SK-N-SH treated with all-trans-retinoic acid at 6 μM for 48 hours (cell line): Measurements from ENCODE around the gene NUDCD2.

ENCODE experiments used
- ATAC-seq: fragments of 200-7000 bp; cut with Tn5 transposase; 3 replicates; pipeline ENCODE4 v1.9.1; 2020; ENCODE audit warnings: mild to moderate bottlenecking, moderate library complexity
- ARNTL ChIP-seq: fragments of 450-650 bp; formaldehyde crosslinking; IDR thresholded peaks from 2 replicates; pipeline ENCODE4 v1.5.0; 2020; ENCODE audit warnings: low read depth, mild to moderate bottlenecking, moderate library complexity, borderline replicate concordance
- BACH2 ChIP-seq: fragments of 250-450 bp; sonication (Bioruptor Pico); IDR thresholded peaks from 2 replicates; pipeline ENCODE4 v1.9.0; 2021; ENCODE audit warnings: mild to moderate bottlenecking, borderline replicate concordance
- GLIS3 ChIP-seq: fragments of 250-450 bp; sonication (Bioruptor Pico); IDR thresholded peaks from 2 replicates; pipeline ENCODE4 v1.5.0; 2020; ENCODE audit warnings: mild to moderate bottlenecking, moderate library complexity
- ISL1 ChIP-seq: fragments of 250-450 bp; sonication (Bioruptor Pico); IDR thresholded peaks from 2 replicates; pipeline ENCODE4 v2.1.2; 2022; ENCODE audit warnings: mild to moderate bottlenecking, moderate library complexity
- PPARA ChIP-seq: fragments of 250-450 bp; sonication (Bioruptor Pico); IDR thresholded peaks from 2 replicates; pipeline ENCODE4 v1.5.0; 2020; ENCODE audit warnings: mild to moderate bottlenecking, borderline replicate concordance
- SNAI2 ChIP-seq: fragments of 250-450 bp; sonication (Bioruptor Pico); IDR thresholded peaks from 2 replicates; pipeline ENCODE4 v1.5.0; 2020; ENCODE audit warnings: mild to moderate bottlenecking, moderate library complexity
- TCF4 ChIP-seq: fragments of 250-450 bp; sonication (Bioruptor Pico); IDR thresholded peaks from 2 replicates; pipeline ENCODE4 v1.8.0; 2021; ENCODE audit warnings: mild to moderate bottlenecking, moderate library complexity, borderline replicate concordance
- TOX ChIP-seq: fragments of 250-450 bp; sonication (Bioruptor Pico); IDR thresholded peaks from 2 replicates; pipeline ENCODE4 v1.8.0; 2021; ENCODE audit warnings: mild to moderate bottlenecking, moderate library complexity, borderline replicate concordance
- ZC3H10 ChIP-seq: fragments of 250-450 bp; sonication (Bioruptor Pico); IDR thresholded peaks from 2 replicates; pipeline ENCODE4 v1.5.1; 2021; ENCODE audit warnings: mild to moderate bottlenecking, moderate library complexity
- ZNF565 ChIP-seq: fragments of 450-650 bp; formaldehyde crosslinking; conservative IDR thresholded peaks from 2 replicates; pipeline ENCODE4 v1.5.0; 2020; ENCODE audit warnings: low read depth, mild to moderate bottlenecking, moderate library complexity
- ZNF70 ChIP-seq: fragments of 450-650 bp; formaldehyde crosslinking; IDR thresholded peaks from 2 replicates; pipeline ENCODE4 v1.5.0; 2020; ENCODE audit warnings: mild to moderate bottlenecking, moderate library complexity
- ZNF8 ChIP-seq: fragments of 450-650 bp; formaldehyde crosslinking; IDR thresholded peaks from 2 replicates; pipeline ENCODE4 v1.5.0; 2020; ENCODE audit warnings: mild to moderate bottlenecking, moderate library complexity
- TF ChIP-seq, protein P1 (sequence below): fragments of 250-450 bp; sonication (Bioruptor Pico); IDR thresholded peaks from 2 replicates; pipeline ENCODE4 v1.8.0; 2020; ENCODE audit warnings: mild to moderate bottlenecking, moderate library complexity, borderline replicate concordance
- TF ChIP-seq, protein P2 (sequence below): fragments of 250-450 bp; sonication (Bioruptor Pico); IDR thresholded peaks from 2 replicates; pipeline ENCODE4 v1.8.0; 2021; ENCODE audit warnings: low read depth, mild to moderate bottlenecking, moderate library complexity, borderline replicate concordance
- TF ChIP-seq, protein P3 (sequence below): fragments of 250-450 bp; sonication (Bioruptor Pico); IDR thresholded peaks from 2 replicates; pipeline ENCODE4 v1.5.1; 2021; ENCODE audit warnings: mild to moderate bottlenecking, moderate library complexity
- TF ChIP-seq, protein P4 (sequence below): fragments of 250-450 bp; sonication (Bioruptor Pico); IDR thresholded peaks from 2 replicates; pipeline ENCODE4 v1.5.1; 2020; ENCODE audit warnings: low read depth, mild to moderate bottlenecking, moderate library complexity
- TF ChIP-seq, protein P5 (sequence below): fragments of 250-450 bp; sonication (Bioruptor Pico); IDR thresholded peaks from 2 replicates; pipeline ENCODE4 v1.5.0; 2020; ENCODE audit warnings: mild to moderate bottlenecking, moderate library complexity

Gene NUDCD2, protein sequence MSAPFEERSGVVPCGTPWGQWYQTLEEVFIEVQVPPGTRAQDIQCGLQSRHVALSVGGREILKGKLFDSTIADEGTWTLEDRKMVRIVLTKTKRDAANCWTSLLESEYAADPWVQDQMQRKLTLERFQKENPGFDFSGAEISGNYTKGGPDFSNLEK

DNA sequence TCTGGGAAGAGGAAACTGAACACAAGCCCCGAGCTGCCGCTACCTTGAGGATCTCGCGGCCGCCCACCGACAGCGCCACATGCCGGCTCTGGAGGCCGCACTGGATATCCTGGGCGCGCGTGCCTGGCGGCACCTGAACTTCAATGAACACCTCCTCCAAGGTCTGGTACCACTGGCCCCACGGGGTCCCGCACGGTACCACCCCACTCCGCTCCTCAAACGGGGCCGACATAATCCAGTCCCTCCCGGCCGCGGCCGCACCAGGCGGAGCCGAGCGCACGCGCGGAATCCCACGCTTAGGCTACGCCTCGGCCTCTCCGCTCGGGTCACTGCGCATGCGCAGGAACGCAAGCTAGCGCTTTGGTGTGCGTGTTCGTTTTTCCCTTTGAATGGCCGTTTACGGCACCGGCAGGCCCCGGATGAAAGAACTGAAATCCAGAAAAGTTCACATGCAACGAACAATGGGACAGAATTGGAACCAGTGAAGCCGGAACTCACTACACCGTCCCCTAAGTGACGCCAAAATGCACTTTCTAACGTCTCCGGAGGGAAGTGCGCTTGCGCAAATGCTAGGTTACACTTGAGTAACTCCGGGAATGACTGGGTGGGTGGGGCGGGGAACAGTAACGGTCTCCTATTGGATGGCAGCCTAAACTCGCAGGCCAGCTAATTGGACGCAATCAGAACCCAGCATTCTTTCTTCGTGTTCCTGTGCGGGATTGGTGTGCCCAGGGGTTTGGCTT is at the start of gene NUDCD2:
TSS of gene NUDCD2 (minus strand) at position 284 of the 743 bp plus-strand sequence. CDS start at position 232, 52 bp downstream.
- TF ChIP-seq SNAI2: no peak
- TF ChIP-seq, protein P1, sequence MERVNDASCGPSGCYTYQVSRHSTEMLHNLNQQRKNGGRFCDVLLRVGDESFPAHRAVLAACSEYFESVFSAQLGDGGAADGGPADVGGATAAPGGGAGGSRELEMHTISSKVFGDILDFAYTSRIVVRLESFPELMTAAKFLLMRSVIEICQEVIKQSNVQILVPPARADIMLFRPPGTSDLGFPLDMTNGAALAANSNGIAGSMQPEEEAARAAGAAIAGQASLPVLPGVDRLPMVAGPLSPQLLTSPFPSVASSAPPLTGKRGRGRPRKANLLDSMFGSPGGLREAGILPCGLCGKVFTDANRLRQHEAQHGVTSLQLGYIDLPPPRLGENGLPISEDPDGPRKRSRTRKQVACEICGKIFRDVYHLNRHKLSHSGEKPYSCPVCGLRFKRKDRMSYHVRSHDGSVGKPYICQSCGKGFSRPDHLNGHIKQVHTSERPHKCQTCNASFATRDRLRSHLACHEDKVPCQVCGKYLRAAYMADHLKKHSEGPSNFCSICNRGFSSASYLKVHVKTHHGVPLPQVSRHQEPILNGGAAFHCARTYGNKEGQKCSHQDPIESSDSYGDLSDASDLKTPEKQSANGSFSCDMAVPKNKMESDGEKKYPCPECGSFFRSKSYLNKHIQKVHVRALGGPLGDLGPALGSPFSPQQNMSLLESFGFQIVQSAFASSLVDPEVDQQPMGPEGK: no peak
- TF ChIP-seq BACH2 (CRISPR knock-in tag): no peak
- TF ChIP-seq ISL1 (CRISPR knock-in tag): no peak
- TF ChIP-seq, protein P2, sequence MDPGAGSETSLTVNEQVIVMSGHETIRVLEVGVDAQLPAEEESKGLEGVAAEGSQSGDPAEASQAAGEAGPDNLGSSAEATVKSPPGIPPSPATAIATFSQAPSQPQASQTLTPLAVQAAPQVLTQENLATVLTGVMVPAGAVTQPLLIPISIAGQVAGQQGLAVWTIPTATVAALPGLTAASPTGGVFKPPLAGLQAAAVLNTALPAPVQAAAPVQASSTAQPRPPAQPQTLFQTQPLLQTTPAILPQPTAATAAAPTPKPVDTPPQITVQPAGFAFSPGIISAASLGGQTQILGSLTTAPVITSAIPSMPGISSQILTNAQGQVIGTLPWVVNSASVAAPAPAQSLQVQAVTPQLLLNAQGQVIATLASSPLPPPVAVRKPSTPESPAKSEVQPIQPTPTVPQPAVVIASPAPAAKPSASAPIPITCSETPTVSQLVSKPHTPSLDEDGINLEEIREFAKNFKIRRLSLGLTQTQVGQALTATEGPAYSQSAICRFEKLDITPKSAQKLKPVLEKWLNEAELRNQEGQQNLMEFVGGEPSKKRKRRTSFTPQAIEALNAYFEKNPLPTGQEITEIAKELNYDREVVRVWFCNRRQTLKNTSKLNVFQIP (CRISPR knock-in tag): no peak
- TF ChIP-seq, protein P3, sequence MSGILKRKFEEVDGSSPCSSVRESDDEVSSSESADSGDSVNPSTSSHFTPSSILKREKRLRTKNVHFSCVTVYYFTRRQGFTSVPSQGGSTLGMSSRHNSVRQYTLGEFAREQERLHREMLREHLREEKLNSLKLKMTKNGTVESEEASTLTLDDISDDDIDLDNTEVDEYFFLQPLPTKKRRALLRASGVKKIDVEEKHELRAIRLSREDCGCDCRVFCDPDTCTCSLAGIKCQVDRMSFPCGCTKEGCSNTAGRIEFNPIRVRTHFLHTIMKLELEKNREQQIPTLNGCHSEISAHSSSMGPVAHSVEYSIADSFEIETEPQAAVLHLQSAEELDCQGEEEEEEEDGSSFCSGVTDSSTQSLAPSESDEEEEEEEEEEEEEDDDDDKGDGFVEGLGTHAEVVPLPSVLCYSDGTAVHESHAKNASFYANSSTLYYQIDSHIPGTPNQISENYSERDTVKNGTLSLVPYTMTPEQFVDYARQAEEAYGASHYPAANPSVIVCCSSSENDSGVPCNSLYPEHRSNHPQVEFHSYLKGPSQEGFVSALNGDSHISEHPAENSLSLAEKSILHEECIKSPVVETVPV (CRISPR knock-in tag): 0 out of 2 replicates have a peak, but pooled peaks have one; percentile 63
- no peak for TF ChIP-seq PPARA (CRISPR knock-in tag)
- no peak for TF ChIP-seq ZNF8
- TF ChIP-seq, protein P4, sequence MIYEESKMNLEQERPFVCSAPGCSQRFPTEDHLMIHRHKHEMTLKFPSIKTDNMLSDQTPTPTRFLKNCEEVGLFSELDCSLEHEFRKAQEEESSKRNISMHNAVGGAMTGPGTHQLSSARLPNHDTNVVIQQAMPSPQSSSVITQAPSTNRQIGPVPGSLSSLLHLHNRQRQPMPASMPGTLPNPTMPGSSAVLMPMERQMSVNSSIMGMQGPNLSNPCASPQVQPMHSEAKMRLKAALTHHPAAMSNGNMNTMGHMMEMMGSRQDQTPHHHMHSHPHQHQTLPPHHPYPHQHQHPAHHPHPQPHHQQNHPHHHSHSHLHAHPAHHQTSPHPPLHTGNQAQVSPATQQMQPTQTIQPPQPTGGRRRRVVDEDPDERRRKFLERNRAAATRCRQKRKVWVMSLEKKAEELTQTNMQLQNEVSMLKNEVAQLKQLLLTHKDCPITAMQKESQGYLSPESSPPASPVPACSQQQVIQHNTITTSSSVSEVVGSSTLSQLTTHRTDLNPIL (CRISPR knock-in tag): no peak
- no peak for TF ChIP-seq ZNF70 (CRISPR knock-in tag)
- no peak for TF ChIP-seq ARNTL
- TF ChIP-seq TOX (CRISPR knock-in tag): no peak
- TF ChIP-seq ZC3H10 (CRISPR knock-in tag): no peak
- TF ChIP-seq, protein P5, sequence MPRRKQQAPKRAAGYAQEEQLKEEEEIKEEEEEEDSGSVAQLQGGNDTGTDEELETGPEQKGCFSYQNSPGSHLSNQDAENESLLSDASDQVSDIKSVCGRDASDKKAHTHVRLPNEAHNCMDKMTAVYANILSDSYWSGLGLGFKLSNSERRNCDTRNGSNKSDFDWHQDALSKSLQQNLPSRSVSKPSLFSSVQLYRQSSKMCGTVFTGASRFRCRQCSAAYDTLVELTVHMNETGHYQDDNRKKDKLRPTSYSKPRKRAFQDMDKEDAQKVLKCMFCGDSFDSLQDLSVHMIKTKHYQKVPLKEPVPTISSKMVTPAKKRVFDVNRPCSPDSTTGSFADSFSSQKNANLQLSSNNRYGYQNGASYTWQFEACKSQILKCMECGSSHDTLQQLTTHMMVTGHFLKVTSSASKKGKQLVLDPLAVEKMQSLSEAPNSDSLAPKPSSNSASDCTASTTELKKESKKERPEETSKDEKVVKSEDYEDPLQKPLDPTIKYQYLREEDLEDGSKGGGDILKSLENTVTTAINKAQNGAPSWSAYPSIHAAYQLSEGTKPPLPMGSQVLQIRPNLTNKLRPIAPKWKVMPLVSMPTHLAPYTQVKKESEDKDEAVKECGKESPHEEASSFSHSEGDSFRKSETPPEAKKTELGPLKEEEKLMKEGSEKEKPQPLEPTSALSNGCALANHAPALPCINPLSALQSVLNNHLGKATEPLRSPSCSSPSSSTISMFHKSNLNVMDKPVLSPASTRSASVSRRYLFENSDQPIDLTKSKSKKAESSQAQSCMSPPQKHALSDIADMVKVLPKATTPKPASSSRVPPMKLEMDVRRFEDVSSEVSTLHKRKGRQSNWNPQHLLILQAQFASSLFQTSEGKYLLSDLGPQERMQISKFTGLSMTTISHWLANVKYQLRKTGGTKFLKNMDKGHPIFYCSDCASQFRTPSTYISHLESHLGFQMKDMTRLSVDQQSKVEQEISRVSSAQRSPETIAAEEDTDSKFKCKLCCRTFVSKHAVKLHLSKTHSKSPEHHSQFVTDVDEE (CRISPR knock-in tag): no peak
- no peak for TF ChIP-seq ZNF565 (CRISPR knock-in tag)
- 0 out of 2 replicates have a peak, but pooled peaks have one; percentile 6 for TF ChIP-seq GLIS3 (CRISPR knock-in tag)
- ATAC-seq: peak; percentile 89

DNA sequence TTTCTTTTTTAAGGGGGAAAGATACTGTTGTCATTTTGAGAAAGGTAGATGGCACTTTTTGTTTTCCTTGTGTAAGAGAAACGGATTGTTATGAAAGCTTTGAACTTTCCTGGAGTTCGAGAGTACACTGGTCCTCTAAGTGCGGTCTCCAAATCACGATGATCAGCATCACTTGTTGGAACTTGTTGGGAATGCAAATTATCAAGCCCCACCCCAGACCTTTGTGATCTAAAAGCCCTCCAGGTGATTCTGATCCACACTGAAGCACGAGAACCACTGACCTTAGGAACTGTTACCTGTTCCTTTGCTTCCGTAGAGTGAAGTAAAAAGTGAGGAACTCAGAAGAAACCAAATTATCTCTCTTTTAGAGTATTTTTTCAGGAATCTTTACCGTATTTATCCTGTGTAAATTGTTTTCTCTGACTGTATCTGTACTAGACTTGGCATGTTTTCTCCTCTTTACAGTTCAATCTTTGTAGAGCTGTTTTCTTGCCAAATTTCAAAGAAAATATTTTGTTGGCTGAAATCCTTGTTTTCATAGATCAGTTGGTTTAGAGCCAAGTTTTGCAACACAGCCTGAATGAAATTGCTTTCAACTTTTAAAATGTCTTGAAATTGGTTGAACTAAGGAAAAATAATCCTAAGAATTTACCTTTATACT is 49.5 kb upstream of the NUDCD2 start:
- ATAC-seq: no peak
- TF ChIP-seq TCF4 (CRISPR knock-in tag) (no peak), GLIS3 (CRISPR knock-in tag) (no peak), ZNF8 (no peak), SNAI2 (no peak)

DNA sequence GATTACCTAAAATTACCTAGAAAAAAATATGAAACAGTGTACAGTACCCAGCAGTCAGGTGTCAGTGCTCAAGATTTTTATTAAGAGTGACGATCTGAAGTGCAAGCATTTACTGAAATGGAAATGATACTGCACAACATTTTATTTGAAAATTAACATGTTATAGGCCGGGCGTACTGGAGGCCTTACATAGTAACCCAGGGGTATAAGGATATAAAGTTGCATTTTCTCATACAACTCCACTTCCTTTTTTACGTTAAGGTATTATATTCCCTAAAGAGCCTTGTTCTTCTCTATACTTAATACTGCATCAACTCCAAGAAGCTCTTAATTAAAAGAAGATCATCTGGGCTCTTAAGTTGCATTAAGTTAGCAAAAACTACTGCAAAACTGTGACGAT is 48.9 kb upstream of the NUDCD2 start:
- TF ChIP-seq, protein P4 (CRISPR knock-in tag): no peak
- TF ChIP-seq, protein P5 (CRISPR knock-in tag): no peak
- TF ChIP-seq PPARA (CRISPR knock-in tag): no peak
- no peak for TF ChIP-seq ZNF565 (CRISPR knock-in tag)
- TF ChIP-seq ZC3H10 (CRISPR knock-in tag): no peak
- ATAC-seq: no peak
